ENCODE measurements around the gene EHMT2.
A peak's percentile ranks its signal among the peaks of the same experiment; 100 is the strongest.
"Not testable (repeated sequence)": the region's sequence is repeated elsewhere in the genome, so short reads cannot be mapped to it uniquely, and the experiment has no call there.

Gene EHMT2

GRCh38 chr6:31864818-31865204 is 32.7 kb downstream of the EHMT2 start:
- in situ Hi-C loops (cut with MboI; ENCODE audit: low sequenced_read_pairs): no loop called here
- Histone ChIP-seq H3K4me3 (no peak overlapping the region), H3K36me3 (replicated peaks) (peaks cover 4% of the 10 kb centered on the region; the same call in 1 of the 2 replicates), H3K27me3 (ENCODE audit: low read depth) (no peaks in the 10 kb centered on the region), H3K4me1 (peaks cover 7% of the 10 kb centered on the region; the same call in 1 of the 2 replicates), H3K9me3 (no peaks in the 10 kb centered on the region)
- no peak for DNase-seq (ENCODE audit: low spot score in 2 of 2)

DNA sequence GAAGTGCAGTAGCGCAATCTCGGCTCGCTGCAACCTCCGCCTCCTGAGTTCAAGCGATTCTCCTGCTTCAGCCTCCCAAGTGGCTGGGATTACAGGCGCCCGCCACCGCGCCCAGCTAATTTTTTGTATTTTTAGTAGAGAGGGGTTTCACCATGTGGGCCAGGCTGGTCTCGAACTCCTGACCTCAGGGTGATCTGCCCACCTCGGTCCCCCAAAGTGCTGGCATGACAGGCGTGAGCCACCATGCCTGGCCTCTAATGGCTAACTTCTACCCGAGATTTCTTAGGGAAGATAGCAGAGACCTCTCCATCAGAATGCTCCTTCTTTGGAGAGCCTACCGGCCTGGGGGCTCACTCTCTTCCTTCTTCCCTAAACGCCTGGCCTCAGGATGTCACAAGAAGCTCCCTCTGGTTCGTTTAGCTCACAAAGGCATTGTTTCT is 33.4 kb downstream of the EHMT2 start:
- H3K36me3 ChIP-seq (replicated peaks): peaks cover 10% of the 10 kb centered on the region
- DNase-seq (ENCODE audit: low spot score in 2 of 2); H3K9me3 ChIP-seq; in situ Hi-C loops (cut with MboI; ENCODE audit: low sequenced_read_pairs); H3K27me3 ChIP-seq (ENCODE audit: low read depth); H3K4me1 ChIP-seq: not testable (repeated sequence)
- peak overlapping the region; percentile 54 for H3K4me3 ChIP-seq

- Histone ChIP-seq H3K4me3 (peak within 1 kb of the TSS; percentile 54), H3K9me3 (no peaks in the 10 kb centered on the region), H3K4me1 (peaks cover 7% of the 10 kb centered on the region; the same call in 1 of the 2 replicates), H3K36me3 (replicated peaks) (peaks cover 10% of the 10 kb centered on the region), H3K27me3 (ENCODE audit: low read depth) (no peaks in the 10 kb centered on the region)
- DNase-seq (ENCODE audit: low spot score in 2 of 2): peak; percentile 100
- in situ Hi-C loops (cut with MboI; ENCODE audit: low sequenced_read_pairs): no loop called here
These were observed 34.9 kb downstream of the EHMT2 start, which contains the start of gene NEU1 for GRCh38 chr6:31862344-31863235. TSS of gene NEU1 (minus strand) at chr6:31862821. CDS start at chr6:31862776, 45 bp downstream.

- in situ Hi-C loops (cut with MboI; ENCODE audit: low sequenced_read_pairs): no loop called here
- Histone ChIP-seq H3K27me3 (ENCODE audit: low read depth) (no peaks in the 10 kb centered on the region), H3K4me1 (peaks cover 7% of the 10 kb centered on the region; the same call in 1 of the 2 replicates), H3K36me3 (replicated peaks) (peaks cover 10% of the 10 kb centered on the region), H3K9me3 (no peaks in the 10 kb centered on the region), H3K4me3 (peak overlapping the region; percentile 54)
- DNase-seq (ENCODE audit: low spot score in 2 of 2): no peak
These were observed 35.6 kb downstream of the EHMT2 start for GRCh38 chr6:31861919-31862343.

- Histone ChIP-seq H3K9me3 (no peaks in the 10 kb centered on the region), H3K4me1 (peaks cover 7% of the 10 kb centered on the region; the same call in 1 of the 2 replicates), H3K4me3 (no peak overlapping the region), H3K27me3 (ENCODE audit: low read depth) (no peaks in the 10 kb centered on the region), H3K36me3 (replicated peaks) (peaks cover 10% of the 10 kb centered on the region)
- DNase-seq (ENCODE audit: low spot score in 2 of 2): no peak
- in situ Hi-C loops (cut with MboI; ENCODE audit: low sequenced_read_pairs): no loop called here
These were observed 36.3 kb downstream of the EHMT2 start for GRCh38 chr6:31861150-31861549.

- Histone ChIP-seq H3K4me1 (peaks cover 7% of the 10 kb centered on the region; the same call in 1 of the 2 replicates), H3K36me3 (replicated peaks) (peaks cover 10% of the 10 kb centered on the region), H3K27me3 (ENCODE audit: low read depth) (no peaks in the 10 kb centered on the region), H3K4me3 (no peak overlapping the region), H3K9me3 (no peaks in the 10 kb centered on the region)
- no peak for DNase-seq (ENCODE audit: low spot score in 2 of 2)
- in situ Hi-C loops (cut with MboI; ENCODE audit: low sequenced_read_pairs): no loop called here
These were observed 37.1 kb downstream of the EHMT2 start for GRCh38 chr6:31860349-31860748.

- peaks cover 10% of the 10 kb centered on the region for H3K36me3 ChIP-seq (replicated peaks)
- H3K4me3 ChIP-seq: no peak overlapping the region
- DNase-seq (ENCODE audit: low spot score in 2 of 2): no peak
- H3K9me3 ChIP-seq: no peaks in the 10 kb centered on the region
- in situ Hi-C loops (cut with MboI; ENCODE audit: low sequenced_read_pairs): no loop called here
- H3K4me1 ChIP-seq: peaks cover 7% of the 10 kb centered on the region; the same call in 1 of the 2 replicates
- H3K27me3 ChIP-seq (ENCODE audit: low read depth): no peaks in the 10 kb centered on the region
These were observed 37.6 kb downstream of the EHMT2 start for GRCh38 chr6:31859923-31860322.

DNA sequence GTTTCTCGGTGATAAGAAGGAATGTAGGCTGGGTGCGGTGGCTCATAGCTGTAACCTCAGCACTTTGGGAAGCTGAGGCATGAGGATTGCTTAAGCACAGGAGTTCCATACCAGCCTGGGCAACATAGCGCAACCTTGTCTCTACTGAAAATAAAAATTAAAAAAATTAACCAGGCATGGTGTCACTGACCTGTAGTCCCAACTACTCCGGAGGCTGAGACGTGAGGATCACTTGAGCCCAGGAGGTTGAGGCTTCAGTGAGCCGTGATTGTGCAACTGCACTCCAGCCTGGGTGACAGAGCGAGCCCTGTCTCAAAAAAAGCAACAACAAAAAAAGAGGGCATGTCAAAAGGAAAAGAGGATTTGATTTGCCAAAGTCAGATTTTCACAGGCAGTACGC is 38.8 kb downstream of the EHMT2 start:
- Histone ChIP-seq H3K9me3 (no peaks in the 10 kb centered on the region), H3K4me1 (0 out of 2 replicates have a peak, but pooled peaks cover 4% of the 10 kb centered on the region), H3K36me3 (replicated peaks) (peaks cover 10% of the 10 kb centered on the region), H3K27me3 (ENCODE audit: low read depth) (no peaks in the 10 kb centered on the region), H3K4me3 (no peak overlapping the region)
- in situ Hi-C loops (cut with MboI; ENCODE audit: low sequenced_read_pairs): no loop called here
- DNase-seq (ENCODE audit: low spot score in 2 of 2): no peak

DNA sequence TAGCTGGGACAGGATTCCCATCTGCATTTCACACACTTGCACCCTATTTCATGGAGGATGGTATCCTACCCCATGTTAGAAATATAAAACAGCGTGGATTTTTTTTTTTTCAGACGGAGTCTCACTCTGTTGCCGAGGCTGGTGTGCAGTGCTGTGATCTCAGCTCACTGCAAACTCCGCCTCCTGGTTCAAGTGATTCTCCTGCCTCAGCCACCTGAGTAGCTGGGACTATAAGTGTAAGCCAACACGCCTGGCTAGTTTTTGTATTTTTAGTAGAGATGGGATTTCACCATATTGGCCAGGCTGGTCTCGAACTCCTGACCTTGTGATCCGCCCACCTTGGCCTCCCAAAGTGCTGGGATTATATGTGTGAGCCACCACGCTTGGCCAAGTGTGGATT is 39.7 kb downstream of the EHMT2 start:
- DNase-seq (ENCODE audit: low spot score in 2 of 2); H3K4me1 ChIP-seq; H3K9me3 ChIP-seq; H3K4me3 ChIP-seq; H3K27me3 ChIP-seq (ENCODE audit: low read depth); in situ Hi-C loops (cut with MboI; ENCODE audit: low sequenced_read_pairs): not testable (repeated sequence)
- peaks cover 10% of the 10 kb centered on the region for H3K36me3 ChIP-seq (replicated peaks)

DNA sequence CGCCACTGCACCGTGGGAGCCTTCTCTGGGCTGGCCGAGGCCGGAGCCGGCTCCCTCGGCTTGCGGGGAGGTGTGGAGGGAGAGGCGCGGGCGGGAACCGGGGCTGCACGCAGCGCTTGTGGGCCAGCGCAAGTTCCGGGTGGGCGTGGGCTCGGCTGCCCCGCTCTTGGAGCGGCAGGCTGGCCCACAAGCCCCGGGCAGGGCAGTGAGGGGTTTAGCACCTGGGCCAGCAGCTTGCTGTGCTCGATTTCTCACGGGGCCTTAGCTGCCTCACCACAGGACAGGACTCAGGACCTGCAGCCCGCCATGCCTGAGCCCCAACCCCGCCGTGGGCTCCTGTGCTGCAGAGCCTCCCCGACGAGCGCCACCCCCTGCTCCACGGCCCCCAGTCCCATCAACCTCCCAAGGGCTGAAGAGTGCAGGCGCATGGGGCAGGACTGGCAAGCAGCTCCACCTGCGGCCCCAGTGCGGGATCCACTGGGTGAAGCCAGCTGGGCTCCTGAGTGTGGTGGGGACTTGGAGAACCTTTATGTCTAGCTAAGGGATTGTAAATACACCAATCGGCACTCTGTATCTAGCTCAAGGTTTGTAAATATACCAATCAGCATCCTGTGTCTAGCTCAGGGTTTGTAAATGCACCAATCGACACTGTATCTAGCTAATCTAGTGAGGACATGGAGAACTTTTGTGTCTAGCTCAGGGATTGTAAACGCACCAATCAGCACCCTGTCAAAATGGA is 45.3 kb downstream of the EHMT2 start:
- H3K27me3 ChIP-seq (ENCODE audit: low read depth); H3K9me3 ChIP-seq; H3K36me3 ChIP-seq (replicated peaks); DNase-seq (ENCODE audit: low spot score in 2 of 2); H3K4me3 ChIP-seq; H3K4me1 ChIP-seq; in situ Hi-C loops (cut with MboI; ENCODE audit: low sequenced_read_pairs): not testable (repeated sequence)

GRCh38 chr6:31851485-31851832 is 46.0 kb downstream of the EHMT2 start:
- H3K36me3 ChIP-seq (replicated peaks): no peaks in the 10 kb centered on the region
- H3K4me1 ChIP-seq: no peaks in the 10 kb centered on the region
- no peak for DNase-seq (ENCODE audit: low spot score in 2 of 2)
- in situ Hi-C loops (cut with MboI; ENCODE audit: low sequenced_read_pairs): no loop called here
- no peaks in the 10 kb centered on the region for H3K27me3 ChIP-seq (ENCODE audit: low read depth)
- 0 out of 2 replicates have a peak, but pooled peaks cover 2% of the 10 kb centered on the region for H3K9me3 ChIP-seq
- H3K4me3 ChIP-seq: no peak overlapping the region

DNA sequence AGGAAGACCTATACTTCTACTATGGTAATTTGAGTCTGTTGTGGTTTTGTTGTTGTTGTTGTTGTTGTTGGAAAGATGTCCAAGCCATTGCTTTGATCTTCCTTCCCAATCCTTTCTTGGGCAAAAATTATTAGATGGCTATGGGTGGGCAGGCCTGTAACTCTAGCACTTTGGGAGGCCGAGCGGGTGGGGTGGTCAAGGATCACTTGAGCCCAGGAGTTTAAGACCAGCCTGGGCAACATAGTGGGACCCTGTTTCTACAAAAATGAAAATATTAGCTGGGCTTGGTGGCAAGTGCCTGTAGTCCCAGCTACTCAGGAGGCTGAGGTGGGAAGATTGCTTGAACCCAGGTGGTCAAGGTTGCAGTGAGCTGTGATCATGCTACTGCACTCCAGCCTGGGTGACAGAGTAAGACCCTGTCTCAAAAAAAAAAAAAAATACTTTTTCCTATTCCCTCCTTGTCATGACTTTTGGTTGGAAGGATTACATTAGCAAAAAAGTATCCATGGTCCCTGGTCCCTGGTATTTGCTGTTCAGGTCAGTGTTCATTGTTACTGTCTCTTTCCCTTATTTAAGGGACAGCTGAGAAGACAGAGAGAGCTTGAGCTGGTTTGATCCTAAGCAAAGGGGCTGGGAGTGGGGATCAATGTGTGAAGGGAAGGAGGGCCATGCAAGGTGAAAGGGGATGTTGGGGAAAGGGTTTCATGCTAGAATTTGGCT is 46.6 kb downstream of the EHMT2 start:
- H3K4me3 ChIP-seq: no peak overlapping the region
- DNase-seq (ENCODE audit: low spot score in 2 of 2): no peak
- H3K27me3 ChIP-seq (ENCODE audit: low read depth): no peaks in the 10 kb centered on the region
- no peaks in the 10 kb centered on the region for H3K36me3 ChIP-seq (replicated peaks)
- 0 out of 2 replicates have a peak, but pooled peaks cover 2% of the 10 kb centered on the region for H3K9me3 ChIP-seq
- in situ Hi-C loops (cut with MboI; ENCODE audit: low sequenced_read_pairs): no loop called here
- H3K4me1 ChIP-seq: no peaks in the 10 kb centered on the region

GRCh38 chr6:31847276-31847978 is 50.1 kb downstream of the EHMT2 start:
- Histone ChIP-seq H3K27me3 (ENCODE audit: low read depth) (no peaks in the 10 kb centered on the region), H3K4me3 (no peak overlapping the region), H3K4me1 (no peaks in the 10 kb centered on the region), H3K9me3 (no peaks in the 10 kb centered on the region), H3K36me3 (replicated peaks) (no peaks in the 10 kb centered on the region)
- no peak for DNase-seq (ENCODE audit: low spot score in 2 of 2)
- in situ Hi-C loops (cut with MboI; ENCODE audit: low sequenced_read_pairs): no loop called here
